Measurements from ENCODE around the gene GPT2.

Gene GPT2

GRCh38 chr16:46949241-46949892, 65.2 kb downstream of the GPT2 start:
- no peaks in the 10 kb centered on the region for H3K36me3 ChIP-seq (ENCODE audit: insufficient read depth, low read length)
- no peak overlapping the region for H3K27ac ChIP-seq (ENCODE audit: low read depth, low read length)
- no peak overlapping the region for H3K4me3 ChIP-seq (ENCODE audit: low read depth, low read length)
- H3K79me2 ChIP-seq (ENCODE audit: control insufficient read depth, insufficient read depth, low read length, unreplicated experiment) = no peaks in the 10 kb centered on the region
- H2AFZ ChIP-seq (ENCODE audit: low read length, unreplicated experiment) = no peak overlapping the region
- no peaks in the 10 kb centered on the region for H3K27me3 ChIP-seq (ENCODE audit: insufficient read depth, low read length)
- H3K4me1 ChIP-seq (ENCODE audit: control insufficient read depth, insufficient read depth, low read length, unreplicated experiment) = no peaks in the 10 kb centered on the region

GRCh38 chr16:46950009-46950408, 65.8 kb downstream of the GPT2 start:
- H2AFZ ChIP-seq (ENCODE audit: low read length, unreplicated experiment) = no peak overlapping the region
- H3K4me3 ChIP-seq (ENCODE audit: low read depth, low read length) = no peak overlapping the region
- no peaks in the 10 kb centered on the region for H3K4me1 ChIP-seq (ENCODE audit: control insufficient read depth, insufficient read depth, low read length, unreplicated experiment)
- no peaks in the 10 kb centered on the region for H3K36me3 ChIP-seq (ENCODE audit: insufficient read depth, low read length)
- no peaks in the 10 kb centered on the region for H3K79me2 ChIP-seq (ENCODE audit: control insufficient read depth, insufficient read depth, low read length, unreplicated experiment)
- H3K27me3 ChIP-seq (ENCODE audit: insufficient read depth, low read length) = no peaks in the 10 kb centered on the region
- H3K27ac ChIP-seq (ENCODE audit: low read depth, low read length) = no peak overlapping the region

GRCh38 chr16:46954562-46954961, 70.4 kb downstream of the GPT2 start:
- Histone ChIP-seq H3K4me3 (ENCODE audit: low read depth, low read length) (no peak overlapping the region), H2AFZ (ENCODE audit: low read length, unreplicated experiment) (no peak overlapping the region), H3K27ac (ENCODE audit: low read depth, low read length) (no peak overlapping the region), H3K27me3 (ENCODE audit: insufficient read depth, low read length) (no peaks in the 10 kb centered on the region), H3K36me3 (ENCODE audit: insufficient read depth, low read length) (peaks cover 6% of the 10 kb centered on the region; the same call in 1 of the 2 replicates), H3K79me2 (ENCODE audit: control insufficient read depth, insufficient read depth, low read length, unreplicated experiment) (no peaks in the 10 kb centered on the region), H3K4me1 (ENCODE audit: control insufficient read depth, insufficient read depth, low read length, unreplicated experiment) (no peaks in the 10 kb centered on the region)

GRCh38 chr16:46961373-46962353, 77.5 kb downstream of the GPT2 start:
- Histone ChIP-seq H3K27me3 (ENCODE audit: insufficient read depth, low read length) (no peaks in the 10 kb centered on the region), H3K36me3 (ENCODE audit: insufficient read depth, low read length) (peaks cover 22% of the 10 kb centered on the region), H3K79me2 (ENCODE audit: control insufficient read depth, insufficient read depth, low read length, unreplicated experiment) (peaks cover 32% of the 10 kb centered on the region), H3K4me1 (ENCODE audit: control insufficient read depth, insufficient read depth, low read length, unreplicated experiment) (peaks cover 11% of the 10 kb centered on the region), H3K4me3 (ENCODE audit: low read depth, low read length) (no peak overlapping the region), H3K27ac (ENCODE audit: low read depth, low read length) (peak overlapping the region; percentile 48), H2AFZ (ENCODE audit: low read length, unreplicated experiment) (no peak overlapping the region)

- H3K4me1 ChIP-seq (ENCODE audit: control insufficient read depth, insufficient read depth, low read length, unreplicated experiment) = peaks cover 11% of the 10 kb centered on the region
- no peak overlapping the region for H3K4me3 ChIP-seq (ENCODE audit: low read depth, low read length)
- peak overlapping the region; percentile 48 for H3K27ac ChIP-seq (ENCODE audit: low read depth, low read length)
- no peak overlapping the region for H2AFZ ChIP-seq (ENCODE audit: low read length, unreplicated experiment)
- H3K36me3 ChIP-seq (ENCODE audit: insufficient read depth, low read length) = peaks cover 24% of the 10 kb centered on the region
- H3K79me2 ChIP-seq (ENCODE audit: control insufficient read depth, insufficient read depth, low read length, unreplicated experiment) = peaks cover 40% of the 10 kb centered on the region
- H3K27me3 ChIP-seq (ENCODE audit: insufficient read depth, low read length) = no peaks in the 10 kb centered on the region
These were observed 78.5 kb downstream of the GPT2 start for GRCh38 chr16:46962629-46963028.

- Histone ChIP-seq H3K36me3 (ENCODE audit: insufficient read depth, low read length) (peaks cover 28% of the 10 kb centered on the region), H2AFZ (ENCODE audit: low read length, unreplicated experiment) (no peak overlapping the region), H3K4me3 (ENCODE audit: low read depth, low read length) (no peak overlapping the region), H3K27ac (ENCODE audit: low read depth, low read length) (no peak overlapping the region), H3K79me2 (ENCODE audit: control insufficient read depth, insufficient read depth, low read length, unreplicated experiment) (peaks cover 69% of the 10 kb centered on the region), H3K27me3 (ENCODE audit: insufficient read depth, low read length) (no peaks in the 10 kb centered on the region), H3K4me1 (ENCODE audit: control insufficient read depth, insufficient read depth, low read length, unreplicated experiment) (peaks cover 13% of the 10 kb centered on the region)
These were observed 83.9 kb downstream of the GPT2 start for GRCh38 chr16:46968063-46968435.

- no peaks in the 10 kb centered on the region for H3K27me3 ChIP-seq (ENCODE audit: insufficient read depth, low read length)
- no peak overlapping the region for H2AFZ ChIP-seq (ENCODE audit: low read length, unreplicated experiment)
- H3K4me3 ChIP-seq (ENCODE audit: low read depth, low read length) = no peak overlapping the region
- H3K4me1 ChIP-seq (ENCODE audit: control insufficient read depth, insufficient read depth, low read length, unreplicated experiment) = peaks cover 19% of the 10 kb centered on the region
- H3K79me2 ChIP-seq (ENCODE audit: control insufficient read depth, insufficient read depth, low read length, unreplicated experiment) = peaks cover 72% of the 10 kb centered on the region
- peaks cover 28% of the 10 kb centered on the region for H3K36me3 ChIP-seq (ENCODE audit: insufficient read depth, low read length)
- no peak overlapping the region for H3K27ac ChIP-seq (ENCODE audit: low read depth, low read length)
These were observed 85.9 kb downstream of the GPT2 start for GRCh38 chr16:46970089-46970488.

GRCh38 chr16:46971271-46971670, 87.1 kb downstream of the GPT2 start:
- Histone ChIP-seq H2AFZ (ENCODE audit: low read length, unreplicated experiment) (no peak overlapping the region), H3K79me2 (ENCODE audit: control insufficient read depth, insufficient read depth, low read length, unreplicated experiment) (peaks cover 72% of the 10 kb centered on the region), H3K27me3 (ENCODE audit: insufficient read depth, low read length) (no peaks in the 10 kb centered on the region), H3K4me1 (ENCODE audit: control insufficient read depth, insufficient read depth, low read length, unreplicated experiment) (peaks cover 19% of the 10 kb centered on the region), H3K36me3 (ENCODE audit: insufficient read depth, low read length) (peaks cover 28% of the 10 kb centered on the region), H3K4me3 (ENCODE audit: low read depth, low read length) (no peak overlapping the region), H3K27ac (ENCODE audit: low read depth, low read length) (no peak overlapping the region)

- Histone ChIP-seq H3K79me2 (ENCODE audit: control insufficient read depth, insufficient read depth, low read length, unreplicated experiment) (peaks cover 63% of the 10 kb centered on the region), H2AFZ (ENCODE audit: low read length, unreplicated experiment) (peak overlapping the region; percentile 84), H3K4me3 (ENCODE audit: low read depth, low read length) (peak overlapping the region; percentile 87), H3K27ac (ENCODE audit: low read depth, low read length) (peak overlapping the region; percentile 83), H3K36me3 (ENCODE audit: insufficient read depth, low read length) (peaks cover 24% of the 10 kb centered on the region), H3K27me3 (ENCODE audit: insufficient read depth, low read length) (no peaks in the 10 kb centered on the region), H3K4me1 (ENCODE audit: control insufficient read depth, insufficient read depth, low read length, unreplicated experiment) (peaks cover 19% of the 10 kb centered on the region)
These were observed 88.5 kb downstream of the GPT2 start for GRCh38 chr16:46972429-46973206.

- H3K27me3 ChIP-seq (ENCODE audit: insufficient read depth, low read length) = no peaks in the 10 kb centered on the region
- peaks cover 16% of the 10 kb centered on the region for H3K36me3 ChIP-seq (ENCODE audit: insufficient read depth, low read length)
- peaks cover 19% of the 10 kb centered on the region for H3K4me1 ChIP-seq (ENCODE audit: control insufficient read depth, insufficient read depth, low read length, unreplicated experiment)
- peak within 1 kb of the TSS; percentile 84 for H2AFZ ChIP-seq (ENCODE audit: low read length, unreplicated experiment)
- H3K4me3 ChIP-seq (ENCODE audit: low read depth, low read length) = peak within 1 kb of the TSS; percentile 87
- peaks cover 55% of the 10 kb centered on the region for H3K79me2 ChIP-seq (ENCODE audit: control insufficient read depth, insufficient read depth, low read length, unreplicated experiment)
- H3K27ac ChIP-seq (ENCODE audit: low read depth, low read length) = peak within 1 kb of the TSS; percentile 83
These were observed 89.2 kb downstream of the GPT2 start, which contains the start of gene DNAJA2 for GRCh38 chr16:46973207-46973995. TSS of gene DNAJA2 (minus strand) at chr16:46973674. CDS start at chr16:46973572, 102 bp downstream.

Data from ACC112 (cell line).